GM12878 (cell line): ENCODE data around the gene PDE9A. TPM values are rescaled to one million over a fixed set of nuclear protein-coding genes. Genes with fewer than 3 reads are reported as not detected.

Experiments used
- ATAC-seq: fragments of 200-7000 bp; cut with Tn5 transposase; 3 replicates; pipeline ENCODE4 v1.9.1; 2020; ENCODE audit warnings: mild to moderate bottlenecking, moderate library complexity
- BruUV-seq: library from RNA; stranded (reverse); fragments of 400-500 nt; replicated peaks from 2 replicates; lab custom pipeline; 2021; lab: Mats Ljungman, UMichigan
- CTCF ChIA-PET: fragments of 300-600 bp; sonication (Branson Sonifier 250); formaldehyde crosslinking; extraction: SDS; loops from one replicate; lab custom pipeline; 2021; ENCODE audit warnings: inconsistent platforms; lab: Yijun Ruan, JAX
- POLR2A ChIA-PET: fragments of 350-600 bp; formaldehyde crosslinking; extraction: SDS; loops from one replicate; lab custom pipeline; 2021; ENCODE audit warnings: inconsistent platforms; lab: Charles Lee
- RAD21 ChIA-PET: fragments of 300-600 bp; sonication (Branson Sonifier 250); formaldehyde crosslinking; loops from one replicate; lab custom pipeline; 2023; ENCODE audit warnings: antibody characterized with exemption; ENCODE audit not compliant: unreplicated experiment; lab: Charles Lee
- SMC1A ChIA-PET: fragments of 300-600 bp; sonication (Branson Sonifier 250); formaldehyde crosslinking; loops from one replicate; lab custom pipeline; 2023; ENCODE audit not compliant: unreplicated experiment, uncharacterized antibody; lab: Charles Lee
- DNase-seq: peaks from one replicate; pipeline ENCODE4 v3.0.0-alpha.2; 2011; ENCODE audit warnings: low read depth, low spot score
- FAIRE-seq: peaks from 3 replicates; lab custom pipeline; 2011; peaks lifted over from hg19 to GRCh38; lab: Jason Lieb, UNC
- H2AFZ ChIP-seq: 2 replicates; pipeline ENCODE4 v1.6.0; 2011; ENCODE audit warnings: low read depth, low read length, control low read depth; ENCODE audit not compliant: control insufficient read depth
- H3K27ac ChIP-seq: 2 replicates; pipeline ENCODE4 v1.5.1; 2011; ENCODE audit warnings: control low read depth; ENCODE audit not compliant: control insufficient read depth, insufficient read depth
- H3K27me3 ChIP-seq, 2 experiments: replicated peaks in 1 of 2; 2 replicates each; pipeline versions ENCODE4 v1.6.0 to v1.6.1; 2011; ENCODE audit warnings: low read length in 1 of 2; ENCODE audit not compliant: control insufficient read depth in 2 of 2, insufficient read depth in 2 of 2
- H3K36me3 ChIP-seq, 2 experiments: 2 replicates each; pipeline ENCODE4 v1.5.1; 2011; ENCODE audit warnings: low read length in 1 of 2; ENCODE audit not compliant: control insufficient read depth in 2 of 2, insufficient read depth in 2 of 2
- H3K4me1 ChIP-seq: 2 replicates; pipeline ENCODE4 v1.6.1; 2011; ENCODE audit warnings: mild to moderate bottlenecking, low read length, moderate library complexity, mixed read lengths; ENCODE audit not compliant: control insufficient read depth, insufficient read depth
- H3K4me2 ChIP-seq: 2 replicates; pipeline ENCODE4 v1.6.0; 2011; ENCODE audit warnings: control low read depth; ENCODE audit not compliant: control insufficient read depth, insufficient read depth
- H3K4me3 ChIP-seq: fragments of 200-600 bp; sonication (generic); 2 replicates; pipeline ENCODE4 v1.5.1; 2016
- H3K79me2 ChIP-seq: 2 replicates; pipeline ENCODE4 v1.6.0; 2011; ENCODE audit warnings: low read length; ENCODE audit not compliant: control insufficient read depth, insufficient read depth
- H3K9ac ChIP-seq: 2 replicates; pipeline ENCODE4 v1.8.0; 2011; ENCODE audit warnings: low read length, control low read depth, mixed read lengths; ENCODE audit not compliant: control insufficient read depth, insufficient read depth
- H3K9me3 ChIP-seq: replicated peaks from 3 replicates; pipeline ENCODE4 v1.5.1; 2011; ENCODE audit warnings: mild to moderate bottlenecking, low read length; ENCODE audit not compliant: control insufficient read depth, insufficient read depth
- H4K20me1 ChIP-seq: 2 replicates; pipeline ENCODE4 v1.6.0; 2011; ENCODE audit not compliant: control insufficient read depth, insufficient read depth
- E2F4 ChIP-seq: IDR thresholded peaks from 2 replicates; pipeline ENCODE4 v1.6.1; 2012; ENCODE audit warnings: low read depth, low read length, improper control_type of control experiment
- MEF2B ChIP-seq: fragments of 450-650 bp; IDR thresholded peaks from 2 replicates; pipeline ENCODE4 v1.6.1; 2018; ENCODE audit warnings: mild to moderate bottlenecking, moderate library complexity; ENCODE audit not compliant: partially characterized antibody, poor library complexity, severe bottlenecking
- NBN ChIP-seq: fragments of 450-650 bp; IDR thresholded peaks from 2 replicates; pipeline ENCODE4 v1.6.1; 2016
- RCOR1 ChIP-seq: conservative IDR thresholded peaks from 2 replicates; pipeline ENCODE4 v1.6.1; 2012; ENCODE audit warnings: low read depth, low read length, improper control_type of control experiment
- RUNX3 ChIP-seq: IDR thresholded peaks from 2 replicates; pipeline ENCODE4 v1.6.1; 2012; ENCODE audit warnings: low read length, inconsistent platforms
- USF1 ChIP-seq: IDR thresholded peaks from 2 replicates; pipeline ENCODE4 v1.6.1; 2011; ENCODE audit warnings: borderline replicate concordance, low read depth, mild to moderate bottlenecking, moderate library complexity, mixed read lengths, low read length; ENCODE audit not compliant: insufficient read depth; ENCODE audit errors: extremely low read length
- ZBTB4 ChIP-seq: fragments of 450-650 bp; formaldehyde crosslinking; IDR thresholded peaks from 2 replicates; pipeline ENCODE4 v1.4.0; 2022; ENCODE audit warnings: mild to moderate bottlenecking, moderate library complexity
- WGBS: methylation state at CpG from one replicate; pipeline ENCODE4 v1.1.6; 2016; ENCODE audit warnings: low lambda C conversion rate; ENCODE audit not compliant: insufficient replicate concordance, insufficient coverage; ENCODE audit errors: missing lambda C conversion rate; 5-methylcytosine and 5-hydroxymethylcytosine counted together
- in situ Hi-C: fragments of 300-500 bp; cut with MboI; formaldehyde crosslinking; loops from 9 replicates; pipeline ENCODE4 v1.14.3; 2018; ENCODE audit warnings: mixed read lengths
- intact Hi-C: fragments of 100-400 bp; cut with micrococcal nuclease; formaldehyde crosslinking; loops from one replicate; pipeline ENCODE4 v1.14.2; 2022; ENCODE audit not compliant: unreplicated experiment
- polyA plus RNA-seq, 11 experiments: library from polyadenylated mRNA; depleted of rRNA in 4 of 11; unstranded in 6 of 11; stranded (reverse) in 5 of 11; fragments of >200 nt; fragmentation: Nextera tagmentation in 4 of 11; fragmentation: Illumina TruSeq in 1 of 11; extraction: Ambion mirVana in 4 of 11; extraction: Trizol in 1 of 11; gene quantifications; 1 replicate in 1 of 11; 2 replicates in 10 of 11; pipeline versions ENCODE4 v1.2.1 to v1.2.3, GENCODE V29; 2011 to 2016; ENCODE audit warnings: inconsistent platforms in 2 of 11, missing spikeins in 2 of 11, low read depth in 1 of 11
- total RNA-seq, 4 experiments: library from RNA; depleted of rRNA in 3 of 4; stranded (reverse); fragments of >200 nt in 3 of 4; fragmentation: Illumina TruSeq in 1 of 4; extraction: Trizol in 1 of 4; gene quantifications; 2 replicates each; pipeline versions ENCODE4 v1.2.1 to v1.2.3, GENCODE V29; 2013 to 2021
- TF ChIP-seq, protein P1 (sequence below): fragments of 450-650 bp; IDR thresholded peaks from 2 replicates; pipeline ENCODE4 v1.6.1; 2016; ENCODE audit warnings: mild to moderate bottlenecking, moderate library complexity, borderline replicate concordance
- TF ChIP-seq, protein P2 (sequence below): IDR thresholded peaks from 2 replicates; pipeline ENCODE4 v1.6.1; 2011; ENCODE audit warnings: borderline replicate concordance, low read depth, mild to moderate bottlenecking, moderate library complexity, low read length; ENCODE audit not compliant: insufficient read depth, poor library complexity, severe bottlenecking

The PDE9A gene
- total and polyA plus RNA-seq, 10 of the 15 experiments (the other 5 are each of a cell fraction or from before 2014, with no cell fraction given), result 0.08 to 0.45 (median 0.20) TPM; not detected in 1

DNA sequence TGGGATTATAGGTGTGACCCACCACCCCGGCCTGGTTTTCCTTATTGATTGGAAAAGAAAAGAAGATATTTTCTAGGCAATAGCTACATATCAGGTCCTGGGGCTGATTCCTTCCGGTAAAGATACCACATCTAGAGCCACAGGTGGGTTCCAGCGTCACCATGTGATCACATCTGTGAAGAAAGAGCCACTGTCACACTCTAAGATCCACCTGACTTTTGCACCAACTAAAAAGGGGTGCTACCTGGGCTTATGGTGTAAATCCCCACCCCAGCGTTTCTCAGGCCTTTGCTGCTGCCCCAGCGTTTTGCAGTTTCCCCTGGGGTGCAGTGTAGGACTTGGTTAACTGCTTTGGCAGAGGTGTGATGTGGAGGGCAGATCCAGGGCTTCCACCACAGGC lies 22.3 kb upstream of the PDE9A start (continued):
- TF ChIP-seq ZBTB4 (CRISPR knock-in tag), result no peak
- TF ChIP-seq MEF2B, result no peak

DNA sequence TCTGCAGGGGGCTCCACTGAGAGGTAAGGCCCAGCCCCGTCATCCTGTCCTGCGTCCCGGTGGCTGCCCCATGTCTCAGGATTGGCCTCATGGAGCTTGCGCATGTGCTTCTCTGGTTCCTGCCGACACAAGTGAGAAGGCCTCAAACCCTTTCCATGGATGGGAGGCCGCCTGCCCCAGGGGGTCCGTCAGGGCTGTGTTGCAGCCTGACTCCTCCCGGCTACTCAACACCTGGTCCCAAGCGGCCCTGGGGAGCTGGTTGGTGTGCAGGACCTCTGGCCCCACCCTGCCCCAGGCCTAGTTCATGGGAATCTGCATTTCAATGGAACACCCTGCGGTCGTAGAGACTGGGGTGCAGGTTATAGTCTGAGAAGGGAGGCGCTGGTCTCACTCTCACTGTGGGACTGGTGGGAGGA lies 21.1 kb upstream of the PDE9A start:
- H3K9me3 ChIP-seq, result no peaks in the 10 kb centered on the region
- H3K9ac ChIP-seq, result no peak overlapping the region
- no peaks in the 10 kb centered on the region for H3K4me1 ChIP-seq
- H3K36me3 ChIP-seq, result no peaks in the 10 kb centered on the region
- H3K4me3 ChIP-seq, result no peak overlapping the region
- peaks cover 0 to 2% of the 10 kb centered on the region in 2 experiments; a peak in 2 of 4 replicates for H3K27me3 ChIP-seq
- DNase-seq, result no peak
- 40% methylated on average over 12 of the region's 12 CpGs for WGBS
- no peak overlapping the region for H2AFZ ChIP-seq
- H3K79me2 ChIP-seq, result no peaks in the 10 kb centered on the region
- BruUV-seq, result no TSS peak
- RAD21 ChIA-PET, result no interaction called here
- intact Hi-C loops, result no loop called here
- POLR2A ChIA-PET, result no interaction called here
- no peak overlapping the region for H3K27ac ChIP-seq
- H3K4me2 ChIP-seq, result no peak overlapping the region
- no peak for FAIRE-seq
- CTCF ChIA-PET, result no interaction called here
- SMC1A ChIA-PET, result no interaction called here
- no peaks in the 10 kb centered on the region for H4K20me1 ChIP-seq
- TF ChIP-seq USF1 (no peak), NBN (no peak), RCOR1 (no peak), RUNX3 (no peak), E2F4 (no peak)
- TF ChIP-seq, protein P1, sequence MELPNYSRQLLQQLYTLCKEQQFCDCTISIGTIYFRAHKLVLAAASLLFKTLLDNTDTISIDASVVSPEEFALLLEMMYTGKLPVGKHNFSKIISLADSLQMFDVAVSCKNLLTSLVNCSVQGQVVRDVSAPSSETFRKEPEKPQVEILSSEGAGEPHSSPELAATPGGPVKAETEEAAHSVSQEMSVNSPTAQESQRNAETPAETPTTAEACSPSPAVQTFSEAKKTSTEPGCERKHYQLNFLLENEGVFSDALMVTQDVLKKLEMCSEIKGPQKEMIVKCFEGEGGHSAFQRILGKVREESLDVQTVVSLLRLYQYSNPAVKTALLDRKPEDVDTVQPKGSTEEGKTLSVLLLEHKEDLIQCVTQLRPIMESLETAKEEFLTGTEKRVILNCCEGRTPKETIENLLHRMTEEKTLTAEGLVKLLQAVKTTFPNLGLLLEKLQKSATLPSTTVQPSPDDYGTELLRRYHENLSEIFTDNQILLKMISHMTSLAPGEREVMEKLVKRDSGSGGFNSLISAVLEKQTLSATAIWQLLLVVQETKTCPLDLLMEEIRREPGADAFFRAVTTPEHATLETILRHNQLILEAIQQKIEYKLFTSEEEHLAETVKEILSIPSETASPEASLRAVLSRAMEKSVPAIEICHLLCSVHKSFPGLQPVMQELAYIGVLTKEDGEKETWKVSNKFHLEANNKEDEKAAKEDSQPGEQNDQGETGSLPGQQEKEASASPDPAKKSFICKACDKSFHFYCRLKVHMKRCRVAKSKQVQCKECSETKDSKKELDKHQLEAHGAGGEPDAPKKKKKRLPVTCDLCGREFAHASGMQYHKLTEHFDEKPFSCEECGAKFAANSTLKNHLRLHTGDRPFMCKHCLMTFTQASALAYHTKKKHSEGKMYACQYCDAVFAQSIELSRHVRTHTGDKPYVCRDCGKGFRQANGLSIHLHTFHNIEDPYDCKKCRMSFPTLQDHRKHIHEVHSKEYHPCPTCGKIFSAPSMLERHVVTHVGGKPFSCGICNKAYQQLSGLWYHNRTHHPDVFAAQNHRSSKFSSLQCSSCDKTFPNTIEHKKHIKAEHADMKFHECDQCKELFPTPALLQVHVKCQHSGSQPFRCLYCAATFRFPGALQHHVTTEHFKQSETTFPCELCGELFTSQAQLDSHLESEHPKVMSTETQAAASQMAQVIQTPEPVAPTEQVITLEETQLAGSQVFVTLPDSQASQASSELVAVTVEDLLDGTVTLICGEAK, result no peak
- TF ChIP-seq, protein P2, sequence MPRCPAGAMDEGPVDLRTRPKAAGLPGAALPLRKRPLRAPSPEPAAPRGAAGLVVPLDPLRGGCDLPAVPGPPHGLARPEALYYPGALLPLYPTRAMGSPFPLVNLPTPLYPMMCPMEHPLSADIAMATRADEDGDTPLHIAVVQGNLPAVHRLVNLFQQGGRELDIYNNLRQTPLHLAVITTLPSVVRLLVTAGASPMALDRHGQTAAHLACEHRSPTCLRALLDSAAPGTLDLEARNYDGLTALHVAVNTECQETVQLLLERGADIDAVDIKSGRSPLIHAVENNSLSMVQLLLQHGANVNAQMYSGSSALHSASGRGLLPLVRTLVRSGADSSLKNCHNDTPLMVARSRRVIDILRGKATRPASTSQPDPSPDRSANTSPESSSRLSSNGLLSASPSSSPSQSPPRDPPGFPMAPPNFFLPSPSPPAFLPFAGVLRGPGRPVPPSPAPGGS, result no peak
- in situ Hi-C loops, result no loop called here
- no peak for ATAC-seq
